GM12874 (cell line): ENCODE data around the gene GADL1.
A peak's percentile ranks its signal among the peaks of the same experiment; 100 is the strongest.

Source experiments
- TF ChIP-seq, protein P1 (sequence below): IDR thresholded peaks from 2 replicates; pipeline ENCODE4 v1.5.1; 2011; ENCODE audit warnings: low read depth, mild to moderate bottlenecking, control low read depth, low read length, moderate library complexity; ENCODE audit not compliant: insufficient read depth

Gene GADL1

DNA sequence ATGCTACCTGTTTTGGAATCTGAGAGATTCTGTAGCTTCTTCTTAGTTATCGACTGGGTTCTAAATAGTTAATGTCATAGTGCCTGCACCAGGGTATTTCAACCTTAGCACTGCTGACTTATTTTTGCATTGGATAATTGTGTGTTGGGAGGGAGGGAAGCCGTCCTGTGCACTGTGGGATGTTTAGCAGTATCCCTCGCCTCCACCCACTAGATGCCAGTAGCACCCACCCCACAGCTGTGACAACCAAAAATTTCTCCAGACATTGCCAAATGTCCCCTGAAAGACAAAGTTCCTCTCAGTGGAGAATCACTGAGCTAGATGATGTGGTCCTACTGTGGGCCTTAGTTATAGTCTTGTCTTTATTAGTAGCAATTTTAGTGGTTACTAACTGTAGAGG, 199.8 kb downstream of the GADL1 start:
- TF ChIP-seq, protein P1, sequence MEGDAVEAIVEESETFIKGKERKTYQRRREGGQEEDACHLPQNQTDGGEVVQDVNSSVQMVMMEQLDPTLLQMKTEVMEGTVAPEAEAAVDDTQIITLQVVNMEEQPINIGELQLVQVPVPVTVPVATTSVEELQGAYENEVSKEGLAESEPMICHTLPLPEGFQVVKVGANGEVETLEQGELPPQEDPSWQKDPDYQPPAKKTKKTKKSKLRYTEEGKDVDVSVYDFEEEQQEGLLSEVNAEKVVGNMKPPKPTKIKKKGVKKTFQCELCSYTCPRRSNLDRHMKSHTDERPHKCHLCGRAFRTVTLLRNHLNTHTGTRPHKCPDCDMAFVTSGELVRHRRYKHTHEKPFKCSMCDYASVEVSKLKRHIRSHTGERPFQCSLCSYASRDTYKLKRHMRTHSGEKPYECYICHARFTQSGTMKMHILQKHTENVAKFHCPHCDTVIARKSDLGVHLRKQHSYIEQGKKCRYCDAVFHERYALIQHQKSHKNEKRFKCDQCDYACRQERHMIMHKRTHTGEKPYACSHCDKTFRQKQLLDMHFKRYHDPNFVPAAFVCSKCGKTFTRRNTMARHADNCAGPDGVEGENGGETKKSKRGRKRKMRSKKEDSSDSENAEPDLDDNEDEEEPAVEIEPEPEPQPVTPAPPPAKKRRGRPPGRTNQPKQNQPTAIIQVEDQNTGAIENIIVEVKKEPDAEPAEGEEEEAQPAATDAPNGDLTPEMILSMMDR = no peak

DNA sequence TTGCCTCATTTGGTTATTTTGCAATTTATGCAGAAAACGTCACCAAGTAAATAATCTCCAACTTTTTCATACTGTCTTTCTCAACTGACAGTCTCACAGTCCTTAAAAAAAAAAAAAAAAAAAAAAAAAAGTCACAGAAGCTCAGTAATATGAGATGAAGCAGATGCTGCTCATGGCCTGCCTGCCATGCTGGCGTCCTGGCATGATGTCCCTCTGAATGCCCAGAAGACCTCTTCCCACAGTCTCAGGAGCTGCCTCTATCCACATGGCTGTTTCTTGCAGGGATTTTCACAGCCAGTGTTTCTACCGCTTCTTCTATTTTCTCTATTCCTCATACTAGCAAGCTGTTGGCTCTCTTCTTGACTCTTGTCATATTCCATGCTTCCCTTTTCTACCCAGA, 200.3 kb downstream of the GADL1 start:
- TF ChIP-seq, protein P1 = no peak

DNA sequence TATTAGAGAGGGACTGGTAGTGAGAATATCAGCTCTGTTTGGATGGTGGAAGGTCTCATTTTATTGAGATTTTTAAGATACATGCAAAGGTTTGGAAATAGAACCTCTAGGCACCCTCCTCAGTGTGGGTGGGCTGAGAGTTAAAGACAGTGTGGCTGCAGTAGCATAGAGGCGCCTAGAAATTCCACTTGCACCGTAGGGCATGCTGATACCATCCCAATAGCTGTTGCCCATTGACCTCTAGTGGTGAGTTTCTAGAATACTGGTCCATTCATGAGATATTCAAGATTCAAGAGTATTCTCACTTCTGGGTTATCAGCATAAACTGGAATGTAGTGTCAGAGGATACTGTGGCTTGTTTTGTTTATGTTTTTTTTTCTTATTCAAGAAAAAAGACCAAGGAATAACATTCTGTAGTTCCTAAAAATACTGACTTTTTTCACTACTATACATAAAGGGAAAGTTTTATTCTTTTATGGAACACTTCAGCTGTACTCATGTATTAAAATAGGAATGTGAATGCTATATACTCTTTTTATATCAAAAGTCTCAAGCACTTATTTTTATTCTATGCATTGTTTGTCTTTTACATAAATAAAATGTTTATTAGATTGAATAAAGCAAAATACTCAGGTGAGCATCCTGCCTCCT, 200.9 kb downstream of the GADL1 start:
- TF ChIP-seq, protein P1 = peak; percentile 69

DNA sequence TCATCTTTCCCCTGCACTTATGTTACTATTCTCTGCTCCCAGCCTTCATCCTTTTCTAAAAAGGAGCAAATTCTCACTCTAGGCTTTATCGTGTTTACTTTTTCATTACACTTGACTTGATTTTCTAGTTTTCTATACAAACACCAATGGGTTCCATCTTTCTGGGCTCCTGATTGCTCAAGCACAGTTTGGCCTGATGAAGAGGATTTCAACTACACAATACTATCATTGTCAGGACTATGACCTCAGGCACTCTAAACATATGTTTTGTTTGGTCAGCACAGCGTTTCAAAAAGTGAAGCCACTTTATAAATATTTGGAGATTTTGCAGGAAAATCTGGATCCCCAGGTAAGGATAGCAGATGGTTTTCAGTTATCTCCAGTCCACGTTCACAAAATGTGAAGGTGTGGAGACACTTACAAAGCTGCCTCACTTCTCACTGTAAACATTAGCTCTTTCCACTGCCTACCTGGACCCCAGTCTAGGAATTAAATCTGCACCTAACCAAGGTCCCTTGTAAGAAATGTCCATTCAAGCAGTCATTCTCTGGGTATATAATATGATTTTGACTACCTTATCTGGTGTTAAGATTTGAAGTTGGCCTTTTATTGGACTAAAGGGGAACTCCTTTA, 201.8 kb downstream of the GADL1 start:
- TF ChIP-seq, protein P1 = no peak

DNA sequence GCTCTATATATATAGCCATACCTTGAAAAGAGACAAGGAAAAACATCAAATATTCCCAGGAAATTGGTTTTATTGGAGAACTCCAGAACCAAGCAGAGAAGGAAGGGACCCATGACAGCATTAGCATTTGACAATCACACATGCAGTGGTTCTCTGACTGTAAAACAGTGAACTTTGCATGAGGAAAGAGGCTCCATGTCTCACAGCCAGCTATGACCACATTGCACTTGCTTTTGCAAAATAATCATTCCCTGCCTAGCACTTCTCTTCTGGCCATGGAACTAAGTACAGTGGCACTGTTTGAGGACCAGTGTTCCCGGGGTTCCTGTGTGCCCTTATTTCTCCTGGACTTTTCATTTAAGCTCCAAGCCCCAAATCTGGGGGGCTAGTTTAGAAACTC, 202.5 kb downstream of the GADL1 start:
- TF ChIP-seq, protein P1 = no peak

DNA sequence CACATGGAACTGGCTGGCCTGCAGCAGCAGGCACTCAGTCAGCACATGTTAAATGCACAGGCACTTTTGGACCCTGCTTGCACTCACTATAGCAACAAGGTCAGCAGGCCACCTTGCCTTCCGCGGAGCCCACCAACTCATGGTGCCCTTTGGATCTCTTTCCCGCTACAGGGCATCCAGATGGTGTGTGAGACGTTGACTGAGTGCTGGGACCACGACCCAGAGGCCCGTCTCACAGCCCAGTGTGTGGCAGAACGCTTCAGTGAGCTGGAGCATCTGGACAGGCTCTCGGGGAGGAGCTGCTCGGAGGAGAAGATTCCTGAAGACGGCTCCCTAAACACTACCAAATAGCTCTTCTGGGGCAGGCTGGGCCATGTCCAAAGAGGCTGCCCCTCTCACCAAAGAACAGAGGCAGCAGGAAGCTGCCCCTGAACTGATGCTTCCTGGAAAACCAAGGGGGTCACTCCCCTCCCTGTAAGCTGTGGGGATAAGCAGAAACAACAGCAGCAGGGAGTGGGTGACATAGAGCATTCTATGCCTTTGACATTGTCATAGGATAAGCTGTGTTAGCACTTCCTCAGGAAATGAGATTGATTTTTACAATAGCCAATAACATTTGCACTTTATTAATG, 203.1 kb downstream of the GADL1 start:
- TF ChIP-seq, protein P1 = no peak

DNA sequence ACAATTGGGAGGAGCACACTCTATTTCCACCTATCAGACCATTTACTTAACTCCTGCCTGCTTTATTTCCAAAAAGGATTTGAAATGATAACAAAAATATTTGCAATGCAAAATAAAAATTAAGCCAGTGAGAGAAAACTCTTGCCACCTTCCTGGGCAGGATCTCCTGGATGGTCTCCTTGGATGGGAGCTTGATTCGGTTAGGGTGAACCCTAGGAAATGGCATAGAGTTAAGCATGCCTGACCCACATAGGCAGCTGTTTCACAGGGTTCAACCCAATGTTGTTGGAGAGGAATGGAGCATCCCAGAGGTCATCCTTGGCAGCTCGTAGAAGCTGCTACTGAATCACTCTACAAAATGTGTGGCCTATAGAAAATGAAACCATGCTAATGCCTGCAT, 204.3 kb downstream of the GADL1 start:
- TF ChIP-seq, protein P1 = no peak
